C4-2B (cell line): ENCODE results near the gene KRTAP6-1.

Experiments
- CTCF ChIP-seq: fragments of 450-650 bp; conservative IDR thresholded peaks from 2 replicates; pipeline ENCODE4 v1.5.1; 2017; ENCODE audit warnings: mild to moderate bottlenecking
- ZFX ChIP-seq: fragments of 450-650 bp; IDR thresholded peaks from 2 replicates; pipeline ENCODE4 v1.6.1; 2017

- no peak for TF ChIP-seq CTCF
- no peak for TF ChIP-seq ZFX
Observed at GRCh38 chr21:30590297-30590696, 23.4 kb downstream of the KRTAP6-1 start, which contains the start of gene KRTAP22-2.
